Measurements from ENCODE around the gene GLMN.

The GLMN gene

DNA sequence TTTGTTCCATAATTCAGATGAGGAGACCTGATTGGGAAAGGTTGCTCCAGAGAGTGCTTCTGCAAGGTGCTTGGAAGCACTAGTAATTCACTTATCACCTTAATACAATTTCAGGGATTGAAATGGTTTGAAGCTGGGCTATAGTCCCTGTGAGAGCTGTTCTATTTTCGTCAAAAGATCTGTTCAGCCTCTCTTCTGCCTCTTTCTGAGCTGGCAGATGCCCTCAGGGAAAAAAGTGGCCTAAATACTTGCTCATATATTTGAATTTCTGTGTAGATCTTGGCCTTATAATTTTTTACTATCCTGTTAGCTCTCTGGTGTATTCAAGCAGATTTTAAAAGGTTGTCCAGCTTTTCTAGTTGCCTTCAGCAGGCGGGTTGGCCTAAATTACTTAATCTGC lies 58.8 kb downstream of the GLMN start:
- Histone ChIP-seq H3K4me3 (ENCODE audit: low read length in 2 of 2) (no peak overlapping the region), H3K9me3 (ENCODE audit: control insufficient read depth in 2 of 2, low read length in 2 of 2) (no peaks in the 10 kb centered on the region), H3K27ac (ENCODE audit: low read length) (no peak overlapping the region), H3K4me1 (ENCODE audit: control insufficient read depth, insufficient read depth, low read length) (no peaks in the 10 kb centered on the region), H3K36me3 (ENCODE audit: control insufficient read depth in 2 of 2, insufficient read depth in 2 of 2, low read length in 2 of 2) (no peaks in the 10 kb centered on the region), H3K27me3 (ENCODE audit: control insufficient read depth in 1 of 2, insufficient read depth in 2 of 2, low read length in 2 of 2) (no peaks in the 10 kb centered on the region), H3K9ac (ENCODE audit: low read length in 2 of 2) (no peak overlapping the region)

DNA sequence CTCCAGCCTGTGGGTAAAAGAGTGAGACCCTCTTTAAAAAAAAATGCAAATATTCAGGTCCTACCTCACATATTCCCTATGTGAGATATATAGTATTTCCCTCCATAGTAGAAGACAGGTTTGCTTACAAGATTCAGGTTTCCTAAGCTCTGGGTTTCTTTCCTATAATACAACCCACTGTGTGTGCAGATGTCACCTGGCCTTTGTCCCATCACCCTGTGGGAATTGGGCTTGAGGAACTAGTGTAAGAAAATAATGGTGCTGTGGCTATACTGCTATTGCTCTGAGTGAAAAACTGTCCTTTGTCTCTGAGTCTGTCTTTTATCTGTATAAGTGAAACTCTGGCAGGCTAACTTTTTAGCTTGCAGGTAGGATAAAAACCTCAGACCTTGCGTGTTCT lies 68.1 kb downstream of the GLMN start:
- Histone ChIP-seq H3K27ac (ENCODE audit: low read length) (no peak overlapping the region), H3K9ac (ENCODE audit: low read length in 2 of 2) (no peak overlapping the region), H3K4me1 (ENCODE audit: control insufficient read depth, insufficient read depth, low read length) (no peaks in the 10 kb centered on the region), H3K36me3 (ENCODE audit: control insufficient read depth in 2 of 2, insufficient read depth in 2 of 2, low read length in 2 of 2) (no peaks in the 10 kb centered on the region), H3K4me3 (ENCODE audit: low read length in 2 of 2) (no peak overlapping the region), H3K27me3 (ENCODE audit: control insufficient read depth in 1 of 2, insufficient read depth in 2 of 2, low read length in 2 of 2) (no peaks in the 10 kb centered on the region), H3K9me3 (ENCODE audit: control insufficient read depth in 2 of 2, low read length in 2 of 2) (no peaks in the 10 kb centered on the region)

GRCh38 chr1:92228401-92228800 lies 70.4 kb downstream of the GLMN start:
- Histone ChIP-seq H3K27me3 (ENCODE audit: control insufficient read depth in 1 of 2, insufficient read depth in 2 of 2, low read length in 2 of 2) (no peaks in the 10 kb centered on the region), H3K27ac (ENCODE audit: low read length) (no peak overlapping the region), H3K36me3 (ENCODE audit: control insufficient read depth in 2 of 2, insufficient read depth in 2 of 2, low read length in 2 of 2) (no peaks in the 10 kb centered on the region), H3K9ac (ENCODE audit: low read length in 2 of 2) (no peak overlapping the region), H3K4me1 (ENCODE audit: control insufficient read depth, insufficient read depth, low read length) (no peaks in the 10 kb centered on the region), H3K9me3 (ENCODE audit: control insufficient read depth in 2 of 2, low read length in 2 of 2) (no peaks in the 10 kb centered on the region), H3K4me3 (ENCODE audit: low read length in 2 of 2) (no peak overlapping the region)

GRCh38 chr1:92219028-92219427 lies 79.8 kb downstream of the GLMN start:
- Histone ChIP-seq H3K9ac (ENCODE audit: low read length in 2 of 2) (no peak overlapping the region), H3K36me3 (ENCODE audit: control insufficient read depth in 2 of 2, insufficient read depth in 2 of 2, low read length in 2 of 2) (no peaks in the 10 kb centered on the region), H3K27me3 (ENCODE audit: control insufficient read depth in 1 of 2, insufficient read depth in 2 of 2, low read length in 2 of 2) (no peaks in the 10 kb centered on the region), H3K4me3 (ENCODE audit: low read length in 2 of 2) (no peak overlapping the region), H3K9me3 (ENCODE audit: control insufficient read depth in 2 of 2, low read length in 2 of 2) (no peaks in the 10 kb centered on the region), H3K27ac (ENCODE audit: low read length) (no peak overlapping the region), H3K4me1 (ENCODE audit: control insufficient read depth, insufficient read depth, low read length) (no peaks in the 10 kb centered on the region)

DNA sequence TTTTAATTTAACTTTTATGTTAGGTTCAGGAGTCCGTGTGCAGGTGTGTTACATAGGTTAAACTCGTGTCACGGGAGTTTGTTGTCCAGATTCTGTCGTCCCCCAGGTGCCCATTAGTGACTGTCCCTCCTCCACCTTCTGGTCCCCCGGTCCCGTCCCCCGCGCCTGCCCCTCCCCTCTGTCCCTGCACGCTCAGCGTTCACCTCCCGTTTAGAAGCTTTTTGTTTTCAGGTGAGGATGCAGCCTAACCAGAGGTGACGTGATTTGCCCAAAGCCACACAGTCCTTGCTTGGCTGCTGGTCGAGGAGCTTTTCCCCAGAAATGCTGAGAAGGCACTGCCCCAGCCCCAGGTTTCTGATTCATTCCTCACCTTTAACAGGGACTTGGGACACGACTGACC lies 80.2 kb downstream of the GLMN start:
- H3K36me3 ChIP-seq (ENCODE audit: control insufficient read depth in 2 of 2, insufficient read depth in 2 of 2, low read length in 2 of 2): no peaks in the 10 kb centered on the region
- H3K4me3 ChIP-seq (ENCODE audit: low read length in 2 of 2): no peak overlapping the region
- no peaks in the 10 kb centered on the region for H3K9me3 ChIP-seq (ENCODE audit: control insufficient read depth in 2 of 2, low read length in 2 of 2)
- H3K9ac ChIP-seq (ENCODE audit: low read length in 2 of 2): no peak overlapping the region
- no peaks in the 10 kb centered on the region for H3K4me1 ChIP-seq (ENCODE audit: control insufficient read depth, insufficient read depth, low read length)
- no peaks in the 10 kb centered on the region for H3K27me3 ChIP-seq (ENCODE audit: control insufficient read depth in 1 of 2, insufficient read depth in 2 of 2, low read length in 2 of 2)
- H3K27ac ChIP-seq (ENCODE audit: low read length): no peak overlapping the region

DNA sequence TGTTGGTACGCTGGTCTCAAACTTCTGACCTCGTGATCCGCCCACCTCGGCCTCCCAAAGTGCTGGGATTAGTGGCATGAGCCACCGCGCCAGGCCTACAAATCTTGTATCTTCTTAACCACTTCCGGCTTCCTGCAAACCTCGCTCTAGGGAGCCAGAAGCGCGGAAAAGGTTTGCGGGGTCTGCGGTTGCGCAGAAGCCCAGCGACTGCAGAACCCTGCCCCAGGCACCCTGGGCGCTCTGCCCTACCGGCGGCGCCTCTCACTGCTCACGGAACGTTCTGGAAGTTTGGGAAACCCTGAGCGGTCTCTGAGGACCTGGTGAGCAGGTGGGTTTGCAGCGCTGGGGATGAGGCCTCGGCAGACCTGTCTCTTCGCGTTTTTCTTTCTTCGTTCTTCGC lies 81.1 kb downstream of the GLMN start, which contains the start of gene C1orf146:
C1orf146 (plus strand) TSS at position 195 of the 400 bp plus-strand sequence. CDS start 13,506 bp downstream, outside the sequence.
- no peak within 1 kb of the TSS for H3K4me3 ChIP-seq (ENCODE audit: low read length in 2 of 2)
- no peaks in the 10 kb centered on the region for H3K27me3 ChIP-seq (ENCODE audit: control insufficient read depth in 1 of 2, insufficient read depth in 2 of 2, low read length in 2 of 2)
- H3K9ac ChIP-seq (ENCODE audit: low read length in 2 of 2): no peak within 1 kb of the TSS
- no peak within 1 kb of the TSS for H3K27ac ChIP-seq (ENCODE audit: low read length)
- H3K4me1 ChIP-seq (ENCODE audit: control insufficient read depth, insufficient read depth, low read length): no peaks in the 10 kb centered on the region
- no peaks in the 10 kb centered on the region for H3K9me3 ChIP-seq (ENCODE audit: control insufficient read depth in 2 of 2, low read length in 2 of 2)
- H3K36me3 ChIP-seq (ENCODE audit: control insufficient read depth in 2 of 2, insufficient read depth in 2 of 2, low read length in 2 of 2): no peaks in the 10 kb centered on the region

DNA sequence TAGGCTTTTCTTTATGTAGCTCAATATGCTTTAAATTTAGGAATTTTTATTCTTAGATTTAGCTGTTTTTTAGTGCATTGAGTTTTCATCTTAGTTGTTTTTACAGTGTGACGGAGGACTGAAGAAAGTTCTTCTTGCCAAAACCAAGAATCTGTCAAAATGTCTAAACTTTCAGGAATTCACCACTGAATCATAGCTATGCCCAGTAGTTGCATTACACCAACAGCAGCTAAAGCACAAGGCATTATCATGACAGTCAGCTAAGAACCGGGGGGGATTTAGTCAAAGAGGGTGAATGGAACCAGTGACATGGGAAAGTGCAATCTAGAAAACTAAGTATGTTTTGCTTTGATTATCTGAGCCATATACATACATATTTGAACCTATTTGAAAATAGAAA lies 87.6 kb downstream of the GLMN start:
- Histone ChIP-seq H3K9me3 (ENCODE audit: control insufficient read depth in 2 of 2, low read length in 2 of 2) (no peaks in the 10 kb centered on the region), H3K36me3 (ENCODE audit: control insufficient read depth in 2 of 2, insufficient read depth in 2 of 2, low read length in 2 of 2) (no peaks in the 10 kb centered on the region), H3K4me3 (ENCODE audit: low read length in 2 of 2) (no peak overlapping the region), H3K27me3 (ENCODE audit: control insufficient read depth in 1 of 2, insufficient read depth in 2 of 2, low read length in 2 of 2) (no peaks in the 10 kb centered on the region), H3K27ac (ENCODE audit: low read length) (no peak overlapping the region), H3K9ac (ENCODE audit: low read length in 2 of 2) (no peak overlapping the region), H3K4me1 (ENCODE audit: control insufficient read depth, insufficient read depth, low read length) (no peaks in the 10 kb centered on the region)

DNA sequence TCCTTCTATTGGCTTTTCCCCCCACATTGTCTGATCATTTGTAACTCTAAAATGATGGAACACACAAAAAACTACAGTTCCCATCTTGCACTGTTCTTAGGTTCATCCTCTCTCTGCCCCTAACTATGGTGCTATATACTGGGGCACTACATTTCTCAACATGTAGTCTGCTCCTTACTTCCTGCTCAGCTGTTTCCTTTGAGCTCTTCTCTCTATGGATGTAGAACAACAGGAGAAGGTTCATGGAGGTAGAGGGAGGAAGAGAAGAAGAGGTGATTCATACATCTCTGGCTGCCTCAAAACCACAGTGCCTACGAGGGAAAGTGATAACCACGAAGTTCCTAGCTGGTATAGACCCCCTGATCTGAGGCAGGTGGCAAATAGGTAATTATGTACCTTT lies 88.1 kb downstream of the GLMN start:
- H3K27ac ChIP-seq (ENCODE audit: low read length): no peak overlapping the region

DNA sequence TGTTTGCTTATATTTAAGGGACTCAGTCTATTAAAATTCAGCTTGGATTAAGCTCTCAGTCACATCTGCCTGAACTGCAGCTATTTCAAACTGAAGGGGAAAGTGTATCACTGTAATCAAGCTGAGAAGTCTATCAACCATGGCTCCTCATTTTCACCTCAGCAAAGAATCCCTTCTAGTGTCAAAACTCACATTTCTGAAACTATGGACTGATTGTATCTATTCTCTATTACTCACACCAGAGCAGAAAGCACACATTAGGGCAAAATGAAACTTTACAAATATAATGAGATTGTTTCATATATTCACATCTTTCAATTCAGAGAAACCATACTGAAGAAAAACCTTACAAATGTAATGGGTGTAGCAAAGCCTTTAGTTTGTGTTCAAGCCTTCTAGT lies 95.7 kb downstream of the GLMN start:
- Histone ChIP-seq H3K36me3 (ENCODE audit: control insufficient read depth in 2 of 2, insufficient read depth in 2 of 2, low read length in 2 of 2) (no peaks in the 10 kb centered on the region), H3K9ac (ENCODE audit: low read length in 2 of 2) (no peak overlapping the region), H3K27ac (ENCODE audit: low read length) (no peak overlapping the region)

More for the DNA sequence above, 88.1 kb downstream of the GLMN start:
- H3K9me3 ChIP-seq (ENCODE audit: control insufficient read depth in 2 of 2, low read length in 2 of 2): no peaks in the 10 kb centered on the region
- H3K9ac ChIP-seq (ENCODE audit: low read length in 2 of 2): no peak overlapping the region
- no peaks in the 10 kb centered on the region for H3K36me3 ChIP-seq (ENCODE audit: control insufficient read depth in 2 of 2, insufficient read depth in 2 of 2, low read length in 2 of 2)
- no peaks in the 10 kb centered on the region for H3K4me1 ChIP-seq (ENCODE audit: control insufficient read depth, insufficient read depth, low read length)
- no peaks in the 10 kb centered on the region for H3K27me3 ChIP-seq (ENCODE audit: control insufficient read depth in 1 of 2, insufficient read depth in 2 of 2, low read length in 2 of 2)
- H3K4me3 ChIP-seq (ENCODE audit: low read length in 2 of 2): no peak overlapping the region

DNA sequence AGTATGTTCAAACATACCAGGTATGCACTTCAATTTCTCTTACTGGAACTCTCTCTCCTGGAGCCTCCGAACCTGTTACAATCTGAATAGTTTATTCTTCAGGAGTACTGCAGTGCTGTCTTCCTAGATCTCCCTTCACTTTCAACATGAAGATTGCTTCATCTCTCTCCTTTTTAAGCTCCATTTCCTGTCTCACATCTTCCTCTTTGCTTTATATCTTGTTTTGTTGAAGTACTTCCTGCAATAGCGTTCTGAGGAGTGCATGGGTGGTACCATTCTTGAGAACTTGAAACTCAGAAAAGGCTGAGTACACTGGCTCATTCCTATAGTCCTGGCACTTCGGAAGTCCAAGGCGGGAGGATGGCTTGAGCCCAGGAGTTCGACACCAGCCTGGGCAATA lies 96.8 kb downstream of the GLMN start:
- H3K36me3 ChIP-seq (ENCODE audit: control insufficient read depth in 2 of 2, insufficient read depth in 2 of 2, low read length in 2 of 2): no peaks in the 10 kb centered on the region
- no peak overlapping the region for H3K9ac ChIP-seq (ENCODE audit: low read length in 2 of 2)
- H3K9me3 ChIP-seq (ENCODE audit: control insufficient read depth in 2 of 2, low read length in 2 of 2): no peaks in the 10 kb centered on the region
- H3K27ac ChIP-seq (ENCODE audit: low read length): no peak overlapping the region
- H3K27me3 ChIP-seq (ENCODE audit: control insufficient read depth in 1 of 2, insufficient read depth in 2 of 2, low read length in 2 of 2): no peaks in the 10 kb centered on the region
- H3K4me1 ChIP-seq (ENCODE audit: control insufficient read depth, insufficient read depth, low read length): no peaks in the 10 kb centered on the region
- no peak overlapping the region for H3K4me3 ChIP-seq (ENCODE audit: low read length in 2 of 2)

More for the DNA sequence above, 95.7 kb downstream of the GLMN start:
- no peaks in the 10 kb centered on the region for H3K27me3 ChIP-seq (ENCODE audit: control insufficient read depth in 1 of 2, insufficient read depth in 2 of 2, low read length in 2 of 2)
- H3K9me3 ChIP-seq (ENCODE audit: control insufficient read depth in 2 of 2, low read length in 2 of 2): no peaks in the 10 kb centered on the region
- H3K4me3 ChIP-seq (ENCODE audit: low read length in 2 of 2): no peak overlapping the region
- no peaks in the 10 kb centered on the region for H3K4me1 ChIP-seq (ENCODE audit: control insufficient read depth, insufficient read depth, low read length)

Data from stomach smooth muscle (tissue), 2 donors.